Measurements from ENCODE around the gene PTPN20. TPM values are rescaled to one million over a fixed set of nuclear protein-coding genes. Genes with fewer than 3 reads are reported as not detected.

The PTPN20 gene
- total RNA-seq, 1 donor from 2014 or later: 2.6 TPM

GRCh38 chr10:47036771-47037170 lies 125.5 kb downstream of the PTPN20 start:
- no peak for ATAC-seq
- H3K27me3 ChIP-seq: no peaks in the 10 kb centered on the region
- H3K27ac ChIP-seq: no peak overlapping the region
- no peak for TF ChIP-seq CTCF (IDR thresholded peaks at IDR 0.05)
- H3K4me3 ChIP-seq: no peak overlapping the region
- intact Hi-C loops (cut with DNase I): no loop called here
- no peaks in the 10 kb centered on the region for H3K9me3 ChIP-seq
- peak; percentile 34 for DNase-seq
- no peaks in the 10 kb centered on the region for H3K36me3 ChIP-seq
- no peaks in the 10 kb centered on the region for H3K4me1 ChIP-seq

GRCh38 chr10:47037654-47038425 lies 126.6 kb downstream of the PTPN20 start:
- no peak for TF ChIP-seq CTCF (IDR thresholded peaks at IDR 0.05)
- no peaks in the 10 kb centered on the region for H3K4me1 ChIP-seq
- ATAC-seq (no peak), DNase-seq (no peak)
- H3K27ac ChIP-seq: no peak overlapping the region
- no peak overlapping the region for H3K4me3 ChIP-seq
- intact Hi-C loops (cut with DNase I): no loop called here
- H3K27me3 ChIP-seq: no peaks in the 10 kb centered on the region
- H3K9me3 ChIP-seq: no peaks in the 10 kb centered on the region
- no peaks in the 10 kb centered on the region for H3K36me3 ChIP-seq

- H3K27me3 ChIP-seq: no peaks in the 10 kb centered on the region
- intact Hi-C loops (cut with DNase I): no loop called here
- no peak for TF ChIP-seq CTCF (IDR thresholded peaks at IDR 0.05)
- H3K9me3 ChIP-seq: no peaks in the 10 kb centered on the region
- no peak for DNase-seq
- no peak for ATAC-seq
- H3K36me3 ChIP-seq: no peaks in the 10 kb centered on the region
- no peak overlapping the region for H3K4me3 ChIP-seq
- no peak overlapping the region for H3K27ac ChIP-seq
- no peaks in the 10 kb centered on the region for H3K4me1 ChIP-seq
Measured at GRCh38 chr10:47038881-47039561, 127.8 kb downstream of the PTPN20 start.

GRCh38 chr10:47039562-47039913 lies 128.3 kb downstream of the PTPN20 start:
- intact Hi-C loops (cut with DNase I): no loop called here
- no peak for ATAC-seq
- Histone ChIP-seq H3K27me3 (no peaks in the 10 kb centered on the region), H3K4me3 (no peak overlapping the region), H3K27ac (no peak overlapping the region), H3K36me3 (no peaks in the 10 kb centered on the region), H3K9me3 (no peaks in the 10 kb centered on the region), H3K4me1 (no peaks in the 10 kb centered on the region)
- TF ChIP-seq CTCF (IDR thresholded peaks at IDR 0.05): no peak
- no peak for DNase-seq

GRCh38 chr10:47040041-47040491 lies 128.8 kb downstream of the PTPN20 start:
- intact Hi-C loops (cut with DNase I): loop anchor here (10.0 kb wide), 1 partner anchor 275 kb away; no protein-coding TSS in a partner anchor
- Histone ChIP-seq H3K36me3 (no peaks in the 10 kb centered on the region), H3K27ac (no peak overlapping the region), H3K9me3 (no peaks in the 10 kb centered on the region), H3K27me3 (no peaks in the 10 kb centered on the region), H3K4me1 (no peaks in the 10 kb centered on the region), H3K4me3 (no peak overlapping the region)
- DNase-seq (peak; percentile 53), ATAC-seq (no peak)
- TF ChIP-seq CTCF (IDR thresholded peaks at IDR 0.05): no peak

Measured in upper lobe of right lung (tissue), 1 donor.